ENCODE data around the gene SACS. TPM values are rescaled to one million over a fixed set of nuclear protein-coding genes. Genes with fewer than 3 reads are reported as not detected.

The SACS gene
- polyA plus RNA-seq, 3 donors: 1.7 to 2.7 (median 2.2) TPM

GRCh38 chr13:23418776-23419683, 14.5 kb downstream of the SACS start:
- H3K4me2 ChIP-seq (replicated peaks; ENCODE audit: extremely low read depth, low read length, poor library complexity, severe bottlenecking): no peak overlapping the region
- no peak overlapping the region for H2AFZ ChIP-seq (ENCODE audit: insufficient read depth, low read depth, low read length, poor library complexity, severe bottlenecking)
- H3K9ac ChIP-seq (ENCODE audit: insufficient read depth, low read length, poor library complexity, severe bottlenecking): no peak overlapping the region
- WGBS (ENCODE audit: insufficient coverage): 97% methylated on average over 27 of the region's 33 CpGs
- peak overlapping the region in 1 of 7 donors; percentile 2 for H3K27ac Mint-ChIP-seq
- H3K9me3 ChIP-seq (replicated peaks in 1 of 2; ENCODE audit: control insufficient read depth in 1 of 2, insufficient read depth in 1 of 2, low read length in 2 of 2): no peaks in the 10 kb centered on the region
- no peak overlapping the region for H3K27ac ChIP-seq (ENCODE audit: low read depth in 1 of 2, low read length in 2 of 2)
- no peaks in the 10 kb centered on the region for H3K27me3 ChIP-seq (ENCODE audit: control insufficient read depth in 2 of 2, insufficient read depth in 2 of 2, low read length in 2 of 2)
- intact Hi-C loops (cut with micrococcal nuclease): no loop called here
- no peaks in the 10 kb centered on the region for H3K36me3 ChIP-seq (replicated peaks in 1 of 2; ENCODE audit: control insufficient read depth in 1 of 2, insufficient read depth in 2 of 2, low read length in 2 of 2)
- H4K20me1 ChIP-seq (ENCODE audit: insufficient read depth, low read length): no peaks in the 10 kb centered on the region
- no peak for DNase-seq
- no peaks in the 10 kb centered on the region for H3K4me1 ChIP-seq (ENCODE audit: control insufficient read depth in 1 of 2, insufficient read depth in 2 of 2, low read length in 2 of 2)
- H3K4me3 ChIP-seq (replicated peaks in 1 of 3; ENCODE audit: low read depth in 2 of 3, low read length in 3 of 3): no peak overlapping the region
- no peaks in the 10 kb centered on the region for H3K27me3 Mint-ChIP-seq (ENCODE audit: low read depth in 3 of 3)
- no peaks in the 10 kb centered on the region for H3K4me1 Mint-ChIP-seq
- TF ChIP-seq CTCF (IDR thresholded peaks at IDR 0.05): no peak
- no peaks in the 10 kb centered on the region for H3K79me2 ChIP-seq (ENCODE audit: insufficient read depth, low read length)
- H3K4me3 Mint-ChIP-seq: no peak overlapping the region
- H3K36me3 Mint-ChIP-seq: no peaks in the 10 kb centered on the region
- peaks cover 0 to 6% (median 0%) of the 10 kb centered on the region in 7 donors for H3K9me3 Mint-ChIP-seq

- H3K4me2 ChIP-seq (replicated peaks; ENCODE audit: extremely low read depth, low read length, poor library complexity, severe bottlenecking): no peak overlapping the region
- no peaks in the 10 kb centered on the region for H3K4me1 Mint-ChIP-seq
- H3K27me3 ChIP-seq (ENCODE audit: control insufficient read depth in 2 of 2, insufficient read depth in 2 of 2, low read length in 2 of 2): no peaks in the 10 kb centered on the region
- H3K9me3 Mint-ChIP-seq: peaks cover 0 to 9% (median 0%) of the 10 kb centered on the region in 7 donors
- H3K27me3 Mint-ChIP-seq (ENCODE audit: low read depth in 3 of 3): peaks cover 0 to 3% (median 2%) of the 10 kb centered on the region in 3 donors
- H3K27ac Mint-ChIP-seq: no peak overlapping the region
- H2AFZ ChIP-seq (ENCODE audit: insufficient read depth, low read depth, low read length, poor library complexity, severe bottlenecking): no peak overlapping the region
- H3K4me3 Mint-ChIP-seq: no peak overlapping the region
- no peaks in the 10 kb centered on the region for H3K9me3 ChIP-seq (replicated peaks in 1 of 2; ENCODE audit: control insufficient read depth in 1 of 2, insufficient read depth in 1 of 2, low read length in 2 of 2)
- intact Hi-C loops (cut with micrococcal nuclease): no loop called here
- no peak for TF ChIP-seq CTCF (IDR thresholded peaks at IDR 0.05)
- no peaks in the 10 kb centered on the region for H3K36me3 ChIP-seq (replicated peaks in 1 of 2; ENCODE audit: control insufficient read depth in 1 of 2, insufficient read depth in 2 of 2, low read length in 2 of 2)
- H3K4me3 ChIP-seq (replicated peaks in 1 of 3; ENCODE audit: low read depth in 2 of 3, low read length in 3 of 3): no peak overlapping the region
- no peaks in the 10 kb centered on the region for H3K79me2 ChIP-seq (ENCODE audit: insufficient read depth, low read length)
- DNase-seq: no peak
- no peaks in the 10 kb centered on the region for H4K20me1 ChIP-seq (ENCODE audit: insufficient read depth, low read length)
- H3K27ac ChIP-seq (ENCODE audit: low read depth in 1 of 2, low read length in 2 of 2): no peak overlapping the region
- no peaks in the 10 kb centered on the region for H3K36me3 Mint-ChIP-seq
- no CpG with 5 or more reads among the region's 2 CpGs for WGBS (ENCODE audit: insufficient coverage)
- no peak overlapping the region for H3K9ac ChIP-seq (ENCODE audit: insufficient read depth, low read length, poor library complexity, severe bottlenecking)
- H3K4me1 ChIP-seq (ENCODE audit: control insufficient read depth in 1 of 2, insufficient read depth in 2 of 2, low read length in 2 of 2): no peaks in the 10 kb centered on the region
Measured at GRCh38 chr13:23414682-23415081, 18.8 kb downstream of the SACS start.
